ENCODE data around the gene ACAD11. TPM values are rescaled to one million over a fixed set of nuclear protein-coding genes. Genes with fewer than 3 reads are reported as not detected.

The ACAD11 gene
- total RNA-seq, 1 experiment from 2014 or later = 15.6 TPM

GRCh38 chr3:132596816-132597433 lies 62.7 kb downstream of the ACAD11 start, which contains the start of gene ACKR4:
ACKR4 (plus strand) TSS chr3:132597270; CDS start chr3:132600398, 3,128 bp downstream.
- H3K27ac Mint-ChIP-seq = no peak within 1 kb of the TSS; a peak in 1 of 7 replicates
- no peak within 1 kb of the TSS for H3K4me3 Mint-ChIP-seq
- no peaks in the 10 kb centered on the region for H4K20me1 ChIP-seq (ENCODE audit: control insufficient read depth, insufficient read depth, insufficient read length)

More at GRCh38 chr3:132596816-132597433, 62.7 kb downstream of the ACAD11 start, which contains the start of gene ACKR4:
- H3K23ac ChIP-seq (ENCODE audit: insufficient read length, low read depth, low read length) = no peak within 1 kb of the TSS
- no peak within 1 kb of the TSS for H2BK15ac ChIP-seq (ENCODE audit: low read depth, low read length)
- no peak for DNase-seq
- H4K5ac ChIP-seq (ENCODE audit: insufficient read length, low read depth, low read length) = no peak within 1 kb of the TSS
- no peaks in the 10 kb centered on the region for H3K79me2 ChIP-seq (ENCODE audit: insufficient read depth, low read length)
- H3K36me3 Mint-ChIP-seq (ENCODE audit: insufficient read depth in 1 of 3, low read depth in 3 of 3) = peaks cover 0 to 3% (median 0%) of the 10 kb centered on the region in 3 experiments; a peak in 3 of 7 replicates
- H2BK20ac ChIP-seq (ENCODE audit: low read depth, low read length, poor library complexity, severe bottlenecking) = no peak within 1 kb of the TSS
- H3K23me2 ChIP-seq (ENCODE audit: insufficient read length, low read depth, low read length, poor library complexity, severe bottlenecking) = no peaks in the 10 kb centered on the region
- H2BK12ac ChIP-seq (ENCODE audit: insufficient read length, low read depth, low read length) = no peak within 1 kb of the TSS
- H3K9me3 Mint-ChIP-seq = no peaks in the 10 kb centered on the region
- H3K4me1 ChIP-seq (ENCODE audit: insufficient read depth, low read length) = peaks cover 4% of the 10 kb centered on the region; the same call in 1 of the 2 replicates
- no peak within 1 kb of the TSS for H3K4me2 ChIP-seq (ENCODE audit: insufficient read depth, insufficient read length, low read length)
- no peak within 1 kb of the TSS for H2BK120ac ChIP-seq (ENCODE audit: low read depth, low read length, poor library complexity, severe bottlenecking)
- peaks cover 5 to 6% of the 10 kb centered on the region in 2 experiments for H3K4me1 Mint-ChIP-seq
- H3T11ph ChIP-seq (ENCODE audit: low read length) = no peak within 1 kb of the TSS
- H2AFZ ChIP-seq (ENCODE audit: low read length) = no peak within 1 kb of the TSS
- H3K9me3 ChIP-seq (ENCODE audit: control insufficient read depth, low read depth, low read length) = no peaks in the 10 kb centered on the region
- H2AK5ac ChIP-seq (ENCODE audit: insufficient read length, low read length) = no peak within 1 kb of the TSS
- H3K18ac ChIP-seq (ENCODE audit: insufficient read length, low read depth, low read length) = no peak within 1 kb of the TSS
- H3K79me1 ChIP-seq (ENCODE audit: insufficient read depth, low read depth, low read length, poor library complexity, severe bottlenecking) = no peaks in the 10 kb centered on the region
- H3K4ac ChIP-seq (ENCODE audit: low read depth, low read length) = no peak within 1 kb of the TSS
- no peak for TF ChIP-seq CTCF (conservative IDR thresholded peaks at IDR 0.05)
- no peak within 1 kb of the TSS for H4K91ac ChIP-seq (ENCODE audit: insufficient read length, low read depth, low read length)
- no peak within 1 kb of the TSS for H3K27ac ChIP-seq (ENCODE audit: insufficient read length, low read depth, low read length)
- no peak within 1 kb of the TSS for H3K9ac ChIP-seq (ENCODE audit: extremely low read depth, insufficient read length, low read length)
- H3K56ac ChIP-seq (ENCODE audit: insufficient read length, low read depth, low read length) = no peak within 1 kb of the TSS
- no peaks in the 10 kb centered on the region for H3K27me3 ChIP-seq (ENCODE audit: insufficient read depth, low read length)
- no peaks in the 10 kb centered on the region for H3K27me3 Mint-ChIP-seq (ENCODE audit: low read depth)
- no peak within 1 kb of the TSS for H4K8ac ChIP-seq (replicated peaks; ENCODE audit: insufficient read length, low read depth, low read length)
- no CpG with 5 or more reads among the region's 2 CpGs for WGBS (ENCODE audit: extremely low coverage, insufficient read length, low lambda C conversion rate)
- no peak within 1 kb of the TSS for H2BK5ac ChIP-seq (ENCODE audit: insufficient read length, low read length)
- H3K14ac ChIP-seq (ENCODE audit: insufficient read depth, low read length) = no peak within 1 kb of the TSS
